Adrenal gland (tissue), 5 donors: ENCODE measurements around the gene MCTP1.

Experiments
- POLR2A ChIP-seq, 2 donors: fragments of 450-650 bp; IDR thresholded peaks; one replicate each; pipeline ENCODE4 v1.6.1; 2017; ENCODE audit warnings: antibody characterized with exemption in 2 of 2, mild to moderate bottlenecking in 2 of 2, moderate library complexity in 1 of 2
- TF ChIP-seq, protein P1 (sequence below), 6 experiments: fragments of 450-650 bp in 4 of 6; fragments of 200-600 bp in 2 of 6; sonication (generic) in 1 of 6; IDR thresholded peaks; 1 replicate in 5 of 6; 2 replicates in 1 of 6; pipeline versions ENCODE4 v1.5.1 to v1.8.0; 2016 to 2021; ENCODE audit warnings: antibody characterized with exemption in 6 of 6, mild to moderate bottlenecking in 2 of 6, moderate library complexity in 1 of 6
- donor health status: DM: no; HTN: no; CAD: no.

DNA sequence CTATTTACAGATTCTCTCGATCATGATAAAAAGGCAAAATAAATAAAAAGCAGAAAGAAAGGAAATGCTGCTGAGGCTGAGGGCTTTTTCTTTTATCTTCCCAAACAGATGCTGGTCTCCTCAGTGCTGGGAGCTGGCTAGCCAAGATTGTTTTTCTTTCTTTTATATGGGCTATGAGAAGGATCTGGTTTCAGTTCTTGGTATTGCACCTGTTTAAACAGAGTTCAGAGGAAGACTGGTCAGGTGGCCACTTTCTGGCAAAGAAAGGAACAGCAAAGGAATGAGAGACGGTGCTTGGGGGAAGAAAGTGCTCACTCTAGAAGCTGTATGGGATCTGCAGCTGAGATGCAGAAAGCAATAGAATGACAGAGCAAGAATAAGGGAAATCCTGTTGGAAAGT, 577.5 kb downstream of the MCTP1 start:
- TF ChIP-seq POLR2A (IDR thresholded peaks at IDR 0.05): no peak
- TF ChIP-seq, protein P1, sequence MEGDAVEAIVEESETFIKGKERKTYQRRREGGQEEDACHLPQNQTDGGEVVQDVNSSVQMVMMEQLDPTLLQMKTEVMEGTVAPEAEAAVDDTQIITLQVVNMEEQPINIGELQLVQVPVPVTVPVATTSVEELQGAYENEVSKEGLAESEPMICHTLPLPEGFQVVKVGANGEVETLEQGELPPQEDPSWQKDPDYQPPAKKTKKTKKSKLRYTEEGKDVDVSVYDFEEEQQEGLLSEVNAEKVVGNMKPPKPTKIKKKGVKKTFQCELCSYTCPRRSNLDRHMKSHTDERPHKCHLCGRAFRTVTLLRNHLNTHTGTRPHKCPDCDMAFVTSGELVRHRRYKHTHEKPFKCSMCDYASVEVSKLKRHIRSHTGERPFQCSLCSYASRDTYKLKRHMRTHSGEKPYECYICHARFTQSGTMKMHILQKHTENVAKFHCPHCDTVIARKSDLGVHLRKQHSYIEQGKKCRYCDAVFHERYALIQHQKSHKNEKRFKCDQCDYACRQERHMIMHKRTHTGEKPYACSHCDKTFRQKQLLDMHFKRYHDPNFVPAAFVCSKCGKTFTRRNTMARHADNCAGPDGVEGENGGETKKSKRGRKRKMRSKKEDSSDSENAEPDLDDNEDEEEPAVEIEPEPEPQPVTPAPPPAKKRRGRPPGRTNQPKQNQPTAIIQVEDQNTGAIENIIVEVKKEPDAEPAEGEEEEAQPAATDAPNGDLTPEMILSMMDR (IDR thresholded peaks at IDR 0.05): no peak
